GM12891 (cell line): Measurements from ENCODE around the gene TCTN2.

Experiments used
- PAX5 ChIP-seq: IDR thresholded peaks from 2 replicates; pipeline ENCODE4 v1.6.1; 2011; ENCODE audit warnings: low read length, moderate library complexity, mild to moderate bottlenecking; ENCODE audit not compliant: insufficient read depth, severe bottlenecking
- POLR2A ChIP-seq: IDR thresholded peaks from 2 replicates; pipeline ENCODE4 v1.6.1; 2011; ENCODE audit warnings: low read depth, low read length, control low read depth
- POLR2AphosphoS5 ChIP-seq: IDR thresholded peaks from 2 replicates; pipeline ENCODE4 v1.6.1; 2011; ENCODE audit warnings: low read depth, low read length, control low read depth
- SPI1 ChIP-seq: IDR thresholded peaks from 2 replicates; pipeline ENCODE4 v1.6.1; 2011; ENCODE audit warnings: low read depth, low read length, control low read depth
- TAF1 ChIP-seq: IDR thresholded peaks from 2 replicates; pipeline ENCODE4 v1.6.1; 2011; ENCODE audit warnings: low read depth, low read length, control low read depth

DNA sequence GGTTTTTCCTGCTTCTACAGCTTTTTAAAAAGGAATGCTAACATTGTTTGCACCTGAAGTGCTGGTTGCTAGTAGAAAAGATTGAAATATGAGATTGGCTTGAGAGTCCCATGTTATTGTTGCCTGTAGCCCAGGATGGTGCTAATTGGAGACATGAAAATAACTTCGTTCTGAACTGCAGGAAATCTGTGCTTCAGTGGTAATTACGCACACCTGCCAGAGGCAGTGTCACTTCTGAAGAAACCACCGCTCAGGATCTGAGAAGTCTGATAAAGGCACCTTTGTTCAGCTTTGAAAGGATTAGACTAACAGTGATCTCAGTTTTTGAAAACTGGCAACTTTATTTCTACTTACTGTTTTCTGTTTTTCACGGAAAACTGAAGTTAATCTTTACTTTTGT lies 25.7 kb downstream of the TCTN2 start:
- TF ChIP-seq POLR2AphosphoS5 (no peak), POLR2A (no peak), TAF1 (no peak), PAX5 (no peak), SPI1 (no peak)
